CD4-positive, alpha-beta T cell treated with Interferon gamma for 1 hour (primary cell): ENCODE measurements around the gene AP3D1.

Source experiments
- DNase-seq: peaks from one replicate; pipeline ENCODE4 v3.0.0-alpha.2; 2020

The AP3D1 gene

DNA sequence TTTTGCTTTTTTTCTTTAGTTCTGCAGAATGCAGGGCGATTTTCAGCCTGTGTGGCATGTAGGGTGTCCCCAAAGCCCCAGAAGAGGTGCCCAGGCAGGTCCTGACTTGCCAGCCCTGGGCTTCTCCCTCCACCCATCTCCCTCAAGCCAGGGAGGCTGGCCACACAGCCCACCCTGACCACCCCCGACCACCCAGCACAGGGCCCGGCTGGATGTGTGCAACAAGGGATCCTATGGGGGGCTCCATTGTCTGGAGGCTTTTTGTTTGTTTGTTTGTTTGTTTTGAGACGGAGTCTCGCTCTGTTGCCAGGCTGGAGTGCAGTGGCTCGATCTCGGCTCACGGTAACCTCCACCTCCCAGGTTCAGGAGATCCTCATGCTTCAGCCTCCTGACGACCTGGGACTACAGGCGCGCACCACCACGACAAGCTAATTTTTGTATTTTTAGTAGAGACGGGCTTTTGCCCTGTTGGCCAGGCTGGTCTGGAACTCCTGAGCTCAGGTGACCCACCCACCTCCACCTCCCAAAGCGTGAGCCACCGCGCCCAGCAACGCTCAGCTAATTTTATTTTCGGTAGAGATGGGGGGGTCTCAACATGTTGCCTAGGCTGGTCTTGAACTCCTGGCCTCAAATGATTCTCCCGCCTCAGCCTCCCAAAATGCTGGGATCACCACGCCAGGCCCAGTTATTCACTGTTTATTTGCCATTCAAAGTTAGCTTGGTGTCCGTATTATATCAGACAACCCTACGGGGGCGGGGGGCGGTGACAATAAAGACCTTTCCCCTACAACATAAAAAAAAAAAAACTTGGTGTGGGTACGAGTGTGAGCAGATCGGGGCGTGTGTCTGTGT, 92.6 kb downstream of the AP3D1 start:
- DNase-seq: no peak

DNA sequence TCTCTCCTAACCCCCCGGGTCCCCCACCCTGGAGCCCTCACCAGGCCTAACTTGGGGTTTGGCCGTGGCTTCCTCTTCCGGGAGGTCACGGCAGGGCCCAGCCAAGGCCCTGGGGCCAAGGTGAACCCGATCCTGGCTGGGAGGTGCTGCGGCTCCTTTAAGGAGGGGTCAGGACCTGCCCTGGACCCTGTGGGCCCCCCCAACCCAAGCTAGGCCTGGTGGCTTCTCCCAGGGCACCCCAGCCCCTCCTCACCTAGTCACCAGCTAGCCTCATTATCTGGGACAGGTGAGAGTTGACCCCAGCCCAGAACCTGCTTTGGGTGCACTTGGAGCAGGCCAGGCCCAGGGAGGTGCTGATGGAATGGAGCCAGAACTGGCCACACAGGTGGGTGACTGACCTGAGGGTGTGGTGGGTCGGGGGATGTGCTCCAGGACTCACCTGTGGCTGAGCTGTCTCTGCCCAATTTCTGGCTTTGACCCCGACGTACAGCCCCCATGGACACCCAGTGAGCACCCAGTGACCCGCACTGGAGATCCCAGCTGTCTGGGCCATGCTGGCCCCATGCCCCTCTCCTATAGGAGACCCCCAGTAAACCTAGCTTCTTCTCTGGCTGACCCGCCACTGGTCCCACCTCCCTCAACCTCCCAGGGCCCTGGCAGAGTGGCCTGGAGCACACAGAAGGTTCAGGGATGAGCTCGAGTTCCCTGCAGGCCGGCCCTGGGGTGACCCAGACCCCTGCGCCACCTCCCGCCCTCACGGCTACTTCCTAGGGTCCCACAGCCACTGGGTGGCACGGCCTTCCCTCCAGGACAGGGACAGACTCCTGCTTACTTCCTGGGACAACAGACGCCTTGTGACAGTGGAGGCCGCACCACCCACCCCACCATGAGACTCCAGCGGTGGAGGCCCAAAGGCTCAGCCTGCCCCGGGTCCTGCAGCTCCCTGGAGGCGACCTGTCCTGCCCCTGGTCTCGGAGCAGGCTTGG, 93.6 kb downstream of the AP3D1 start:
- no peak for DNase-seq

DNA sequence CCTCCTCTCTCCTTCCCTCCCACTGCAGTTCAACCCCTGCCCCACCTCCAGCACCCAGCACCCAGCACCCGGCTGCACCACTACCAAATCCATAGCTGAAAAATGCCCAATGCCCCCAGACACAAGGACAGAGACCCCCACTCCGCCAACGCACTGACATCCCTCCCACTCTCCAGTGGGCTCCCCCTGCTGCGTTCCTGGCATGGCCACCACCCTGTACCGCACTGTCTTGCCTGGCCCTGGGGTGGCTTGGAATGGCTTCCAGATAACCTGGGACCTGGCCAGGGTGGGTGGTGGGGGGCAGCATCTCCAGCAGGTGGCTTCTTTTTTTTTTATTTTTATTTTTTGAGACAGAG, 94.6 kb downstream of the AP3D1 start:
- DNase-seq: no peak

DNA sequence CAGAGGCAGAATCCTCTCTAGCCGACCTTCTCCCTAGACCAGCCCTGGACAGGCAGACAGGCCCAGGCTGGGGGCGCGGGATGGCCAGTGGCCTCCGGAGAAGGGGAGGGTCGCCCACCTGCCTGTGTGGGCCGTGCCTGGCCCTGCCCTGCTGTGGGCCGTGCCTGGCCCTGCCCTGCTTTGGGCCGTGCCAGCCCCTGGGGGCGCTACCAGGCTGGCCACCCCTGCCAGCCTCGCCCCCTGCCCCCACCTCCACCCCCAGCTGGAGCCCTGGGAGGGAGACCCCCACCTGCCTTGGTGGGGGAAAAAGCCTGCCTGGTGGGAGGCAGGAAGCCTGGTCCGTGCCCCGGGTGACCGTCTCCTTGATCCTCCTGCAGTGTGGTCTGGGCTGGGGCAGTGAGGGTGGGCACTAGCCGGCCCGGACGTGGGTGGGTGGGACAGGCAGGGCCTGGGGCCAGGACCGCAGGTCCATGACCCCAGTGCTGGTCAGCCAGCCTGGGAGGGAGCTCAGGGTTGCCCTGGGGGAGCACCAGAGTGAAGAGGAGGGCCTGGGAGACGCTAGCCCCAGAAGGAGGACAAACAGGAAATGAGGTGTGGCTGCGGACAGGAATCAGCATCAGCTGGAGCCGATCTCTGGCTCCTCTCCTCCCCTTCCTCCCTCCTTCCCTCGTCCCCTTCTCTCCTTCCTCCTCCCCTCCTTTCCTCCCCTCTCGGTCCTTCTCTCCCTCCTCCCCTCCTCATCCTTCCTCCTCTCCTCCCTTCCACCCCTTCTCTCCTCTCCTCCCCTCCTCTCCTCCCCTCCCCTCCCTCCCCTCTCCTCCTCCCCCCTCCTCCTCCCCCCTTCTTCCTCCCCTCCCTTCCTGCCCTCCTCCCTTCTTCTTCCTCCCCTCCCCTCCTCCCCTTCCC, 95.2 kb downstream of the AP3D1 start:
- DNase-seq: no peak

DNA sequence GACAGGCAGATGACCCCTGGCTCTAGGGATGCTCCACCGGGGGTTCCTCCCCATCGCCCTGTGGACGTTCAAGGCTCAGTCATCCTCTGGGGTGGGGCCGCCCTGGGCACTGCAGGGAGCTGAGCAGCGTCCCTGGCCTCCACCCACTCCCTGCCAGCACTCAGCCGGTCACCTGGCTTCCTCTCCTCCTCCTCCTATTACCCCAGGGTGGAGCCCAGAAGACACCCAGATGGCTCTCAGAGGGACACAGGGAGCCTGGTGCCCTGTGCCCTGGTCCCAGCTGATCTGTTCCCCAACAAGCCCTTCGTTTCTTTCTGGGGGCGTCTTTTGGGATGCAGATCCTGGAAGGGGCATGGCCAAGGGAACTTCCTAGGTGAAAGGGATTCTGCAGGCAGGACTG, 96.6 kb downstream of the AP3D1 start:
- no peak for DNase-seq

DNA sequence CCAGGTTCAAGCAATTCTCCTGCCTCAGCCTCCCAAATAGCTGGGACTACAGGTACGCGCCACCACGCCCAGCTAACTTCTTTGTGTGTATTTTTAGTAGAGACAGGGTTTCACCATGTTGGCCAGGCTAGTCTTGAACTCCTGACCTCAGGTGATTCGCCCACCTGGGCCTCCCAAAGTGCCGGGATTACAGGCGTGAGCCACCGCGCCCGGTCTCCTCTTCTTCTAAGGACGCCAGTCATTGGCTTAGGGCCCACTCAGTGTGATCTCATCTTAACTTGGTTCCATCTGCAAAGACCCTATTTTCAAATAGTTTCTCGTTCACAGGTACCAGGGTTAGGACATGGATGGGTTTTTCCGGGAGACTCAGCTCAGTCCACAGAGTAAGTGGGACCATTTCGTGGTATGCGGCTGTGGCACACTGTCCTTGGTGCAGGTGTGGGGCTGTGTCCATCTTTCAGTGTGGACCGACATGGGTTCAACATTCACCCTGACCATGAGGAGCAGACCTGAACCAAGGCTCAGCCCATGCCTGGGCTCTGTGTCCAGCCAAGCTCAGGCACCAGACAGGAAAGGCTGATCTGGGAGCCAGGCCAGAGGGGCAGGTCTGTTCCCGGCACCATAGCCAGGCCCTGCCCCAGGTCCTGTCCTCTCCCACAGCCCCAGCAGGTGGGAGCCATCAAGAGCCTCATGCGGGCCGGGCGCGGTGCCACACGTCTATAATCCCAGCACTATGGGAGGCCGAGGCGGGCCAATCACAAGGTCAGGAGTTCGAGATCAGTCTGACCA, 97.6 kb downstream of the AP3D1 start:
- no peak for DNase-seq

DNA sequence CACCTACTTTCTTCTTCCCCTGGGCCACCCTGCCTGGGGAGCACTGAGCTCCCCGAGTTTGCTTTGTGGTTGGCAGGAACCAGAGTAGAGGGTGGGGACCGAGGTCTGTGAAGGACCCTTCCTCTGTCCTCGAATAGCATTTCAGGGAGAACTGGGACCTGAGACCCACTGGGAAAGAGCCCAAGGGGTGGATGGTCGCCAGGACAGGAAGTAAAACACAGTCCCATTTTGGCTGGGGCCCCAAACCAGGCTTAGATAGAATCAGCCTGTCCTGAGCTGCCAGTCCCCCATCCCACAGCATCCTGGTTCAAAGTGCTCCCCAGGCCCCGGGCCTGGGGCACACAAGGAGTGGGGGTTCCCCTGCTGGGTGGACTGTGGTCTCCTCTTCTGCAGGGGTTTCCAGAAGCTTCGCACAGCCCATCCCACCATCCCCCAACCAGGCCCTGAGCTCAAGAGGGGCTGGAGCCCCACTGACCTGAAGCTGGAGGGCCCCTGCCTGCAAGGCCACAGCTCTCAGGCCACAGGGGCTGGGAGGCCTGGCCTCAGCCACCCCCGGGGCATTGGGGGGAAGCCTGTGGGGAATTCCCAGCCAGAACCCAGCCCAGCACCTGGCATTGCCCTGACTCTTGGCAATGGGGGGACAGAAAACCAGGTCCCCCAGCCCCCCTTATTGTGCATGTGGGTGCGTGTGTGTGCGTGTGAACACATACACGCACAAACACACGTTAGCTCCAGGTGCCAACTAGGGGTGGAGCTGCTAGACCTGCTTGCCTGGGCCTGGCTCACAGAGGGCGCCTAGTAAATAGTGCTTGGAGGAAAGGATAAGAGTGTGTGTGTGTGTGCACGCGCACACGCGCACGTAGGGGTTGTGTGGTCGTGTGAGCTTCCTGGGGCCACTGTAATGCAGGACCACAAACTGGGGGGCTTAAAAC, 99.3 kb downstream of the AP3D1 start:
- DNase-seq: peak; percentile 82

DNA sequence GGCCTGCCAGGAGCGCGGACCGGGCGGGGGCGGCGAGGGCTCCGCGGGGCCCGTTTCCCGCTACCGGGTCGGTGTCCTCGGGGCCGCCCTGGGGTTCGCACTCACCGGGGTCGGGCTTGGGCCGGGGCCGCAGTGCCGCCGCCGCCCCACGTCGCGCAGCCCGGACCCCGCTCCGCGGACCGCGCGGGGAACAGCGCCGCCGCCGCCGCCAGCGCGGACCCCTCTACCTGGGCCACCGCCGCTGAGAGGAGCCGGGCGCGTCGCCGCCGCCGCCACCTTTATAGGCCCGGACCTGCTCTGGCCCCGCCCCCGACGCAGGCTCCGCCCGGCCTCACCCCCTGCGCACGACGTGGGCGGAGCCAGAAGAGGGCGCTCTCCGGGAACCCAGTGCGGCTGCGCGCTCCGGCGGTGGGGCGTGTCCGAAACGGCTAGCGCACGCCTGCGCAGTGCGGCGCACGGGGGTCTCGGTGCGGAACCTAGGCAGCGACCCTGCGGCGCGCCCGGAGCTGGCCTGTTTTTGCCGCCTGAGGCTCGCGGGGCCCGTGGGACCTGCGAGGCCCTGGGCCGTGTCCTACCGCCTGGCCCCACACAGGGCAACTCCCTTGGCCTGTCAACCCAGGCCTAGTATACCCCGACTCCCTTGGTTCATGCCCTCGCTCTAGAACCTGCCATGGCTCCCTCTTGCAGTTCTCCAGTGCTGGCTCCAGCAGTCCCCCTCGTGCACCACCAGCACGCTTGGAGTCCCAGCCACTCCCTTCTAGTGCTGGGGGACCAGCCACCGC, 100.2 kb downstream of the AP3D1 start, which contains the start of gene MKNK2:
Gene MKNK2 (minus strand): TSS at position 254 of the 782 bp plus-strand sequence. CDS start 393 bp downstream, outside the sequence.
- peak; percentile 87 for DNase-seq
